ENCODE measurements around the gene TNFRSF11A.

TNFRSF11A gene

GRCh38 chr18:62343316-62343715, 18.2 kb downstream of the TNFRSF11A start:
- no peak for DNase-seq (ENCODE audit: low read depth)

- no peak for DNase-seq (ENCODE audit: low read depth)
Observed at GRCh38 chr18:62345909-62346308, 20.8 kb downstream of the TNFRSF11A start.

- no peak for DNase-seq (ENCODE audit: low read depth)
Observed at GRCh38 chr18:62346333-62347088, 21.4 kb downstream of the TNFRSF11A start.

- no peak for DNase-seq (ENCODE audit: low read depth)
Observed at GRCh38 chr18:62347089-62347506, 22.0 kb downstream of the TNFRSF11A start.

GRCh38 chr18:62348474-62348873, 23.4 kb downstream of the TNFRSF11A start:
- no peak for DNase-seq (ENCODE audit: low read depth)

DNA sequence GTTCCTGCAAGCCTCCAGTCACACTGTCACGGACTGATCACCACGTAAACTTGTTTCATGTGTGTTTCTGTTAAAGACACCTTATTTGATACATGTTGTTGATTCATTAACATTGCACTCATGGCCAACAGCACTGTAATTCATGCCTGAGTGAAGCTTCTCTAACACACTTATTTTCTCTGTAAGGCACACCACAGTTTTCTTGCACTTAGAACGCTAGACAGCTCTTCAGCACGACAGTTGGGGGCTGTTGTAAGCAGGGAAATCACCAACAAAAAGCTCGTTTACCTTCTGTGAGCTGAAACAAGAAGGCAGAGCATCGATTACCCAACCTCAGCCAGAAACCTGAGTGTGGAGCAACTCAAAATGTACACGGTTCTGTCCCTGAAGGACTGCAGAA, 28.1 kb downstream of the TNFRSF11A start:
- DNase-seq (ENCODE audit: low read depth): no peak

GRCh38 chr18:62354151-62354550, 29.0 kb downstream of the TNFRSF11A start:
- no peak for DNase-seq (ENCODE audit: low read depth)

DNA sequence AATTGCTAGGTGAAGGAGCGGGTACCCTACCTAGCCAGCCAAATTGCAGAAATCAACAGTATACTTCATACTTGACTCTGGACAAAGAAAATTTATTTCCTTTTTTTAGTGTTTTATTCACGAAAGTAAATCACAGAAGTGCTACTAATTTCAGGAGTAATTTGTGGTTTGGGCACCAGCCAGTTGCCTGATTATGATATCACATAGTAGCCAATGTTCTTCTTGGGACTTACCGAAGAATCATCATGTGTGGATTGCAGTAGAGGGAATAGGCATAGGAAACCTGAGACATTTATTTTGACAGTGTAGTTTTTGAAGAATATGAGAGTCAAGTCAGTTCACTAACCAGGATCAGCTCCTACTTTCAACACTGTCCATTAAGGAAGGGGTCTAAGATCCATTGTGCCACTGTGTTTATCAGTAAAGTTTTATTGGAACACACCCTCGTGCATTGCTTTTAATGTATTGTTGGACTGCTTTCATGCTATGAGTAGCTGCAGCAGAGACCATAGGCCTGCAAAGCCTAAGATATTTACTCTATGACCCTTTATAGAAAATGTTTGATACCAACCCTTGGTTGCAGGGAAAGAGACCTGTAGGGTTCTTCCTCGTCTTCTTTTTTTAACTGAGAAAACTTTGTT, 32.1 kb downstream of the TNFRSF11A start:
- DNase-seq (ENCODE audit: low read depth): no peak

DNA sequence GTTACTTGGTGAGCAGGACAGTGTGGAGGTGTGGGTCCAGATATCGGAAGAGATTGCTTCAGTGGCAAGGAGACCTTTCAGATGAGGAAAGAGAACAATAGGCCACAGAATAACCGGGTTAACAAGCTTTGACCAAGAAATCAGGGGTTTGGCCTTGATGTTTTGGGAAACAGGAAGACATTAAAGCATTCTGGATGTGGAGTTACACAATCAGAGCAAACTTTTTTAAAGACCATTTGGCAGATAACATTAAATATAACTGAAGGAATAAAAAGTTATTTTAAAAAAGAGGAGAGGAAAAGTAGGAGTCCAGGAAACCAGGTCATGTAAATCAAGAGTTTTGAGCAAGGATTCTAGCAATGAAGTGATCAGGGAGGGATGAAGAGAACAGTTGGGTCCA, 35.7 kb downstream of the TNFRSF11A start:
- no peak for DNase-seq (ENCODE audit: low read depth)

DNA sequence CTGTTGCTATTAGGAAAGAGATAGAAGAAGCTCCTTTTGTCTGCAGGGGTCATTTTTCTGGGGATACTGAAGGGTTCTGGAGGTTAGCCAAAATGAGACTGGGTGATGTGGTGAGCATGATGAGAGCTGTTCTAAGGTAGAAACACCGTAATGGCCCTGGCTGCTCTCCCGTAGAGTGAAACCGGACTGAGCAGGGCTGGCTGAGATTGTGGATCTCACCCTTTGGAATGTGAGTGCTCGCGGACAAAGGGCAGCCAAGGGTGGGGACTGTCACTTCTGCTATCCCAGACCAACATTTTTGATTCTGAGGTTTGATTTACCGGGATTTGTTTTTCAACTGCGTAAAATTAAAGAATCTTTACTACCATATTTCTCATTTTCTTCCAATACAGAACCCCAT, 36.2 kb downstream of the TNFRSF11A start:
- no peak for DNase-seq (ENCODE audit: low read depth)

GRCh38 chr18:62364558-62364957, 39.4 kb downstream of the TNFRSF11A start:
- DNase-seq (ENCODE audit: low read depth): no peak

DNA sequence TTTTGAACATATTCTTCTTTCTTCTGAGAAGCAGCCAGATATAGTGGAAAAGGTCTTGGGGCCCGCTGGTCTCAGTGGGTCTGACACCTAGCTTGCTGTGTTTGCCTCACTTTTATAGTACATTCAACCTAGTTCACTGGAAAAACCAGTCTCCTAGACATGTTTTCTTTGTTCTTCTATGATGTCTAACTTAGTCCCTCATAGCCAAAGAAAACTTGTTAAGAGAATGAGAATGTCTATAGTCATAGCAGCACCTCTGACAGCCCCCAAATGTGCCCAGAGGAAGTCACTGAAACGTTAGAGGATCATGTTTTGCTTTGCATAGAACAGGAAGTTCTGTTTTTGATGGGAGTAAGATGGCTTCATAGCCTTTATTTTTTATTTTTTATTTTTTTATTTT, 40.3 kb downstream of the TNFRSF11A start:
- DNase-seq (ENCODE audit: low read depth): no peak

GRCh38 chr18:62366992-62367391, 41.9 kb downstream of the TNFRSF11A start:
- no peak for DNase-seq (ENCODE audit: low read depth)

DNA sequence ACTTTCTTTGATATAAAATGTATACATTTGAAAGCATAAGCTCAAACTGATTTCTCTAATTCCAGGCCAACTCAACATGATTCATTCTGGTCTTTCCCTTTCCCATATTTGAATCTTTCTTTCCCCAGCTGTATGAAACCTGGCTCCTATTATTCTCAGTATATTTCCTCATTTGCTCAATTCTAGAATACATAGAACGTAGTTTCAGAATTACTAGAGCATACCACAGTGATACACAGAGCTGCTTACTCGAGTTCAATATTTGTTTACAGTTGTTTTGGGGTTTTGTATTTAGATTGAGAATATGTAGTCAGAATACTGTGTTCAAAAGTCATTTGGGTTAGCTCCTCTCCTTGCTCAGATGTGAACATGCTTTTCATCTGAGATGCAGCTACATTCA, 43.0 kb downstream of the TNFRSF11A start:
- no peak for DNase-seq (ENCODE audit: low read depth)

- no peak for DNase-seq (ENCODE audit: low read depth)
Observed at GRCh38 chr18:62369129-62369644, 44.1 kb downstream of the TNFRSF11A start.

GRCh38 chr18:62370366-62370765, 45.3 kb downstream of the TNFRSF11A start:
- DNase-seq (ENCODE audit: low read depth): no peak

- DNase-seq (ENCODE audit: low read depth): no peak
Observed at GRCh38 chr18:62371436-62371835, 46.3 kb downstream of the TNFRSF11A start.

DNA sequence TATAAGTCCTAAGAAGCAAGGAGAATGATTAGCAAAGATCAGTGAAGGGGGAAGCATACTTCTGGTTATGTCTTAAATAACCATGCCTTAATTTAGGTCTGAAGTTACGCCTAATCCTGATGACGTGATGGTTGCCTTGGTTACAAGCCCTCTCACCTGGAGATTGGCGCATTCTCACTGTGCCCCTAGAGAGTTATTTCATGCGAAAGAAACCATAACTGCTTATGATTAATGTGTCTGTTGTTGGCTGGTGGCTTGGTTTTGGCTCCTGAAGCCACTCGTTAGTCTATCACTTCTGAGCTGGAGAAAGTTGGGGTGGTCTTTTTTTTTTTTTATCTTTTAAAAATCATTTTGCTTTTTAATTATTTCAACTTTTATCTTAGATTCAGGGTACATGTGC, 47.0 kb downstream of the TNFRSF11A start:
- DNase-seq (ENCODE audit: low read depth): no peak

GRCh38 chr18:62372882-62373281, 47.8 kb downstream of the TNFRSF11A start:
- no peak for DNase-seq (ENCODE audit: low read depth)

- no peak for DNase-seq (ENCODE audit: low read depth)
Observed at GRCh38 chr18:62374410-62374965, 49.4 kb downstream of the TNFRSF11A start.

GRCh38 chr18:62377131-62377807, 52.2 kb downstream of the TNFRSF11A start:
- DNase-seq (ENCODE audit: low read depth): no peak

- no peak for DNase-seq (ENCODE audit: low read depth)
Observed at GRCh38 chr18:62379051-62379450, 53.9 kb downstream of the TNFRSF11A start.

DNA sequence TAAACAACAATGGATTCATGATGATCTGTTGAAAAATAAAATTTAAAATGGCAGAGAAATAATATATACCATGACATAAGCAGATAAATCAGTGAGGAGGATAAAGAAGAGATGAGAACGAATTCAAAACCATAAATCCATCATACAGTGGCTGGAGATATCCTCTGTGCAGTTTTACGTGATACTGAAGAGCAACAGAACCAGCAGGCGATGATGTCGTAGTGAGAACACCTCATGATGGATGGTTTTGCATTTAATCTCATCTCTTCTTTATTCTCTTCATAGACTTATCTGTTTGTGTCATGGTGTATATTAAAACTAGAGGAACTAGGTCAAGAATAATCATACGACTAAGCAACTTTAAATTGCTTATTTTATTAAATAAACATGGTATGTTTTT, 56.3 kb downstream of the TNFRSF11A start:
- no peak for DNase-seq (ENCODE audit: low read depth)
